Measurements from ENCODE around the gene KCNK17. TPM values are rescaled to one million over a fixed set of nuclear protein-coding genes. Genes with fewer than 3 reads are reported as not detected.

KCNK17 gene
- total and polyA plus RNA-seq, 2 of the 8 experiments (the other 6 are each of a cell fraction or from before 2014, with no cell fraction given), result 2.9 to 3.4 TPM

DNA sequence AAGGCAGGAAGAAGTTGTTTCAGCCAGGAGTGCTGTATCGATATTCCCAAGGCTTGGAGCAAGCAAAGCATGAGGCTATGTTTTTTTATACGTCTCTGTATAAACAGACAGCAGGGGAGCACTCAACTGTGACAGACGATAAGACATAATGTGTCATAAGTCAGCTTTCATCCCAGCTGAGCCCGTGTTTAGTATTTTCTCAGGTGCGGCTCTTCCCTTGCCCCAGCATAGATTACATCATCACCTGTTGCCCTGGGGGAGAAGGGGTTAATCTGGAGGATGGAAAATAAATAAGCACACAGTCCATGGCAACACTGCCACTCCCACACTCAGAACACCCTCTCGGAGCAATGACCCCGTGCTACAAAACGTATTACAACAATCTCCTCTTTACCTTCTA is 62.8 kb downstream of the KCNK17 start:
- Histone ChIP-seq H3K4me3 (ENCODE audit: extremely low read depth in 1 of 4, insufficient read depth in 2 of 4, low read depth in 3 of 4, low read length in 4 of 4) (no peak overlapping the region), H2AK5ac (ENCODE audit: low read depth, low read length) (no peak overlapping the region), H3K27ac (ENCODE audit: low read depth, low read length) (no peak overlapping the region), H3K79me1 (ENCODE audit: low read depth, low read length) (no peaks in the 10 kb centered on the region), H2BK12ac (ENCODE audit: low read depth, low read length) (no peak overlapping the region), H3K9ac (replicated peaks in 1 of 4; ENCODE audit: extremely low read depth in 1 of 4, low read depth in 3 of 4, low read length in 3 of 4) (no peak overlapping the region), H3K4ac (replicated peaks; ENCODE audit: insufficient read length, low read depth, low read length) (no peak overlapping the region), H4K8ac (ENCODE audit: extremely low read depth, insufficient read depth, low read length) (no peak overlapping the region), H3K56ac (replicated peaks; ENCODE audit: insufficient read length, low read depth, low read length) (no peak overlapping the region), H3K14ac (ENCODE audit: insufficient read length) (no peak overlapping the region), H2BK15ac (ENCODE audit: low read length) (no peak overlapping the region), H3K27me3 (replicated peaks in 1 of 4; ENCODE audit: control insufficient read depth in 3 of 4, extremely low read depth in 1 of 4, insufficient read depth in 3 of 4, low read length in 3 of 4) (no peaks in the 10 kb centered on the region; a peak in 1 of 7 replicates), H3K9me3 (ENCODE audit: insufficient read depth in 2 of 2, low read depth in 1 of 2, low read length in 1 of 2) (peaks cover 5 to 6% of the 10 kb centered on the region in 2 experiments; a peak in 1 of 4 replicates), H4K5ac (ENCODE audit: insufficient read length, low read depth, low read length) (no peak overlapping the region), H3K23ac (ENCODE audit: insufficient read length) (no peak overlapping the region), H2BK120ac (replicated peaks; ENCODE audit: low read depth, low read length) (no peak overlapping the region), H2AFZ (ENCODE audit: low read length) (no peak overlapping the region), H4K20me1 (replicated peaks in 1 of 2; ENCODE audit: control insufficient read depth in 1 of 2, insufficient read depth in 2 of 2, low read length in 2 of 2) (no peaks in the 10 kb centered on the region), H3K79me2 (ENCODE audit: control insufficient read depth in 1 of 2, insufficient read depth in 2 of 2, low read length in 2 of 2) (no peaks in the 10 kb centered on the region), H4K91ac (replicated peaks; ENCODE audit: insufficient read length, low read length) (no peak overlapping the region), H2BK5ac (ENCODE audit: low read depth, low read length) (no peak overlapping the region), H3K18ac (ENCODE audit: extremely low read depth, low read length) (no peak overlapping the region), H3K4me2 (ENCODE audit: insufficient read depth in 1 of 2, low read depth in 2 of 2, low read length in 2 of 2) (no peak overlapping the region), H3K4me1 (replicated peaks in 1 of 4; ENCODE audit: control insufficient read depth in 3 of 4, insufficient read depth in 4 of 4, low read length in 3 of 4) (peaks cover 0 to 8% (median 2%) of the 10 kb centered on the region in 4 experiments; a peak in 2 of 7 replicates), H3K23me2 (ENCODE audit: low read depth, low read length) (no peaks in the 10 kb centered on the region), H2BK20ac (ENCODE audit: low read length) (peak overlapping the region; percentile 2; the same call in 1 of the 2 replicates), H3K36me3 (ENCODE audit: control insufficient read depth in 2 of 4, insufficient read depth in 4 of 4, low read length in 3 of 4) (no peaks in the 10 kb centered on the region)
- WGBS, 2 experiments (ENCODE audit: extremely low coverage in 1 of 2, insufficient coverage in 1 of 2, insufficient read length in 1 of 2, insufficient replicate concordance in 2 of 2, low coverage in 1 of 2, low lambda C conversion rate in 2 of 2, missing lambda C conversion rate in 1 of 2), result 75% methylated on average over 8 of the region's 8 CpGs; no CpG with 5 or more reads in 1 of the 2 experiments
- DNase-seq (ENCODE audit: low read depth in 1 of 2, low spot score in 2 of 2) (no peak), FAIRE-seq (no peak)
- POLR2A ChIA-PET (ENCODE audit: partially characterized antibody), result no interaction called here
- CTCF ChIA-PET (ENCODE audit: partially characterized antibody), result interaction anchor here (72.8 kb wide), 1 partner anchor 45 kb away, joined by 1738 read pairs; the partner anchor contains the start of gene KCNK17
- TF ChIP-seq SAP30 (IDR thresholded peaks at IDR 0.05; ENCODE audit: insufficient read depth, insufficient replicate concordance, low read length), result no peak

Measured in H1 (cell line).